Peyer's patch (tissue), 4 donors: ENCODE measurements around the gene KCNQ2.

ENCODE experiments used
- POLR2A ChIP-seq, 2 donors: fragments of 450-650 bp; IDR thresholded peaks; one replicate each; pipeline ENCODE4 v1.5.1; 2017; ENCODE audit warnings: antibody characterized with exemption in 2 of 2, mild to moderate bottlenecking in 2 of 2, moderate library complexity in 2 of 2
- TF ChIP-seq, protein P1 (sequence below), 6 experiments: fragments of 450-650 bp in 4 of 6; fragments of 200-600 bp in 2 of 6; sonication (generic) in 1 of 6; IDR thresholded peaks; one replicate each; pipeline ENCODE4 v1.5.1; 2017 to 2019; ENCODE audit warnings: antibody characterized with exemption in 6 of 6, mild to moderate bottlenecking in 3 of 6, moderate library complexity in 1 of 6

DNA sequence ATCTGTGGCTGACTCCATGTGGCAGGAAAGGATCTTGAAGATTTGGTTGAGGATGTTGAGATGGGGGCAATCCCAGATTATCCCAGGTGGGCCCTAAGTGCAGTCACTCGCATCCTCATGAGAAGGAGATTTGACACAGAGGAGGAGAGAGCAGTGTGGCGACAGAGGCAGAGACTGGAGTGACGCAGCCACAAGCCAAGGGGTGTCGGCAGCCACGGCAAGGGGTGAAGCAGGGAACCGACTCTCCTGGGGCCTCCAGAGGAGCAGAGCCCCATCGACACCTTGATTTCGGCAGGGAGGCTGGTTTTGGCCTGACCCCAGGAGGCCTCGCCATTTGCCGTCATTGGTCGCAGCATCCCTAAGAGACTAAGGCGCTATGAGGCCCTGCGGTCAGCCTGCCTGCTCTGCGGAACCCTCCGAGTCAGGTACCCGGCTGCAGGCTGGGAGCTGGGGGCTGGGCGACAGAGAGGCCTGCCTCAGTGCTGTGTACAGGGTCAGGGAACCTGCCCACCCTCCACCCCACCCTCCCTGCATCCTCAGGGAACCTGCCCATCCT, 13.9 kb upstream of the KCNQ2 start:
- TF ChIP-seq, protein P1, sequence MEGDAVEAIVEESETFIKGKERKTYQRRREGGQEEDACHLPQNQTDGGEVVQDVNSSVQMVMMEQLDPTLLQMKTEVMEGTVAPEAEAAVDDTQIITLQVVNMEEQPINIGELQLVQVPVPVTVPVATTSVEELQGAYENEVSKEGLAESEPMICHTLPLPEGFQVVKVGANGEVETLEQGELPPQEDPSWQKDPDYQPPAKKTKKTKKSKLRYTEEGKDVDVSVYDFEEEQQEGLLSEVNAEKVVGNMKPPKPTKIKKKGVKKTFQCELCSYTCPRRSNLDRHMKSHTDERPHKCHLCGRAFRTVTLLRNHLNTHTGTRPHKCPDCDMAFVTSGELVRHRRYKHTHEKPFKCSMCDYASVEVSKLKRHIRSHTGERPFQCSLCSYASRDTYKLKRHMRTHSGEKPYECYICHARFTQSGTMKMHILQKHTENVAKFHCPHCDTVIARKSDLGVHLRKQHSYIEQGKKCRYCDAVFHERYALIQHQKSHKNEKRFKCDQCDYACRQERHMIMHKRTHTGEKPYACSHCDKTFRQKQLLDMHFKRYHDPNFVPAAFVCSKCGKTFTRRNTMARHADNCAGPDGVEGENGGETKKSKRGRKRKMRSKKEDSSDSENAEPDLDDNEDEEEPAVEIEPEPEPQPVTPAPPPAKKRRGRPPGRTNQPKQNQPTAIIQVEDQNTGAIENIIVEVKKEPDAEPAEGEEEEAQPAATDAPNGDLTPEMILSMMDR (IDR thresholded peaks at IDR 0.05): no peak
- TF ChIP-seq POLR2A (IDR thresholded peaks at IDR 0.05): no peak
